VCaP (cell line): ENCODE measurements around the gene LPP.

Experiments used
- H3K27ac ChIP-seq: fragments of 450-650 bp; 2 replicates; pipeline ENCODE4 v1.5.1; 2017
- TF ChIP-seq, protein P1 (sequence below): fragments of 450-650 bp; conservative IDR thresholded peaks from 2 replicates; pipeline ENCODE4 v1.5.1; 2017; ENCODE audit warnings: mild to moderate bottlenecking, moderate library complexity

LPP gene

DNA sequence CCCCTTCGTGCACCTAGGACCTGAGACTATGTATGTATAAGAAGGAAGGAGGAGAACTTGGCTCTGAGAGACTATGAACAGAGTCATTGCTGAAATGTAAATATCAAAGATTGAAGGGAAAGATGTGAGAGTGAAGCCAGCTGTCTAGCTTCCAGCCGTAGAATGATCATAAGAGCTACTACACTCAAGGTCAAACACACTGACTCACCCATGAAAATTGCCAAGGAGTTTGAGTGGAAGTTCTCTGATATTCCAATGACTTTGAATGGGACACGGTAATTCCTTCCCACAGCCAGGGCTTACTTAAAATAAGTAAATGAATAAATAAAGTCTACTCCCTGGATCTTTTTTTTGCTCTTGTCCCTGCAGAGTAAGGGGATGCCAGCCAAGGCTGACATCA lies 618.9 kb downstream of the LPP start:
- no peak overlapping the region for H3K27ac ChIP-seq
- TF ChIP-seq, protein P1, sequence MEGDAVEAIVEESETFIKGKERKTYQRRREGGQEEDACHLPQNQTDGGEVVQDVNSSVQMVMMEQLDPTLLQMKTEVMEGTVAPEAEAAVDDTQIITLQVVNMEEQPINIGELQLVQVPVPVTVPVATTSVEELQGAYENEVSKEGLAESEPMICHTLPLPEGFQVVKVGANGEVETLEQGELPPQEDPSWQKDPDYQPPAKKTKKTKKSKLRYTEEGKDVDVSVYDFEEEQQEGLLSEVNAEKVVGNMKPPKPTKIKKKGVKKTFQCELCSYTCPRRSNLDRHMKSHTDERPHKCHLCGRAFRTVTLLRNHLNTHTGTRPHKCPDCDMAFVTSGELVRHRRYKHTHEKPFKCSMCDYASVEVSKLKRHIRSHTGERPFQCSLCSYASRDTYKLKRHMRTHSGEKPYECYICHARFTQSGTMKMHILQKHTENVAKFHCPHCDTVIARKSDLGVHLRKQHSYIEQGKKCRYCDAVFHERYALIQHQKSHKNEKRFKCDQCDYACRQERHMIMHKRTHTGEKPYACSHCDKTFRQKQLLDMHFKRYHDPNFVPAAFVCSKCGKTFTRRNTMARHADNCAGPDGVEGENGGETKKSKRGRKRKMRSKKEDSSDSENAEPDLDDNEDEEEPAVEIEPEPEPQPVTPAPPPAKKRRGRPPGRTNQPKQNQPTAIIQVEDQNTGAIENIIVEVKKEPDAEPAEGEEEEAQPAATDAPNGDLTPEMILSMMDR = no peak

DNA sequence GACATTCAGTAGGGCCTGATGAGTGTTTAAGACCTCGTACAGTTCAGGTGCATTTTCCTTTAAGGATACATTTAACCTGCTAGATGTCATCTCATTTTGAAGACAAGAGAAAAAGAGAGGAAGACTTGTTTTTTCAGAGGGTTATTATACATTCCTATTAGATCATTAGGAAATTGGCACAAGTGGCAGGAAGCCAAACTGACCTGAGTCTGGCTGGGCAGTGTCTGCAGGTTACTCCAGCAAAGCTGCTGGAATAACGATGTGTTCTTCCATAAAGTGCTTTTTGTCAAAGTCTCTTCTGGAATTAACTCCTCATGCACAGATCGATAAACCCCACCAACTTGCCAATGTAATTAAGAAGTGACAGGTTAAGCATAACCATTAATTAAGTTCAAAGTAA lies 621.5 kb downstream of the LPP start:
- TF ChIP-seq, protein P1 = no peak

DNA sequence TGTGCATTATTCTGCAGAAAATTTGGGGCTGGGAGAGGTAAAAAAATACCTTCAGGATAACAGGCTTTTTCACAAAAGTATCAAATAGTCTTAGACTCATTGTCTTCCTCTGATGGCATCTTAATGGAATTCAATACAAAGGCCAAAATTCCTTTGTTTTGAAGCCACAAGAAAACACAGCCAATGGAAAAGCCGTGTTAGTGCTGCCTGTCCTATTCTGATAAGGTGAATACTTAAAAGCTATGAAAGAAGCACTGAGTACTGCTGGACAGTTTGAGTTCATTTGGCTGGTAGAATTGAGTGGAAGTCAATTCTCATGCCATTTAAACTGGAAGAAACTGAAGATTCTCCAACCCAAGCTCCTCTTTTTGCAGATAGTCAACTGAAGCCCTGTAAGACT lies 622.5 kb downstream of the LPP start:
- H3K27ac ChIP-seq = no peak overlapping the region
- TF ChIP-seq, protein P1 = no peak

More for the DNA sequence above, 621.5 kb downstream of the LPP start:
- no peak overlapping the region for H3K27ac ChIP-seq

DNA sequence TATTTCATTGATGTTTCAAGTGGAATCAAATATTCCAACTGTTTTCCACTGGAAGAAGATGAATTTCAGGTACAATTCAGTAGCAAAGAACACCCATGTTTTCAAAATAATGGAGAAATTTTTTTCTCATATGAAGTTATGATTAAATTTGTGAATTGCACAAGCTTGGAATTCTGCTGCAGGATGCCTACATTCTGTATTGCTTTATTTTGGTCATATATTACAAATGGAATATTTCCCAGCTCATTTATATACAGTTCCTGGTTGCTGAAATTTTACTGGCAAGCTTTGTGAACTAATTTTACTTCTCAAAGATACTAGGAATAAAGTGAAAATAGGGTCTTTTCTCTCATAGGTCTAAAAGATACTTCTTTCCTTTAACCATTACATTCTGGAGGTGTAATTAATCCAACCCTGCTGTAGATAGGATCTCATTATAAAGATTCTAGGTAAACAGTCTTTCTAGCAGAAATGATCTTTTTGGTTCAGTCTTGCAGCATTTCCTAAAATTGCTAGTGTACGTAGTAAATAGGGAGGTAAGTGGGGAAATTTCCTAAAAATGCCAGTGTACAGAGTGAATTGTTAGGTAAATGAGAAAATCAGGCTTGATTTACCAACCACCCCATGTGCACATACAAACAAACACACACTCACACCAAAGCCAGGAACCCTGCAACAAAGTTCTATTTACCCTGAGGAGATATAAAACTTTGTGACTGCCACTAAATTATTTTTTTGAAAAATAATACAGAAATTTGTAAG lies 624.3 kb downstream of the LPP start:
- TF ChIP-seq, protein P1 = no peak
- H3K27ac ChIP-seq = no peak overlapping the region

DNA sequence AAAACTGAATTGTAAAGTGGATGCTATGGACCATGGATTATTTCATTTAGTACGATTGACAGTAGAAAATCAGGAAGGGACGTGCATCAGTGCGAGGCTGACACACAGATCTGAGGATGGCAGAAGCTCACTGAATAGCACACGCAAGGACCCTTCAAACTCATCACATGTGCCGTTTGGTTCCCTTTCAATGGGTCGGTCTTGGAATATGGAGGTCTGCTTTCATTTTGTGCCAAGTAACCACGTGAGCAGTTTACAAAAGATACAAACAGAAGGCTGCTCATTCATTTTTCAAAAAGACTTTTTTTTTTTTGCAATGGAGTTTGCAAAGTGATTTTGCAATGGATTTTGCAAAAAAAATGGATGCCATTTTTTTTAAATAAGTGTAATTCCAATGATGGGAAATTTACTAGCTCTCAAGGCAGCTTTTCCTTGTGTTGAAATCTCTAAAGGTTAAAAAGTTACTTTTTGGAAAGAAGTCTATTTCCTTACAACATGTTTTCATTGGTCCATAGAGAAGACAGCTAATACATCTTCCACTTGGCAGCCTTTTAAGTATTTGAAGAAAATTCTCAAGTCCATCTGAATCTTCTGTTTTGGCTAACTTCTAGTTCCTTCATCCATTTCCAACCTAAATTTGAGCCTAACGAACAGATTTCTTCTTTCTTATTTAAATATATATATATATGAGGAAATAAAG lies 625.5 kb downstream of the LPP start:
- TF ChIP-seq, protein P1 = no peak
- no peak overlapping the region for H3K27ac ChIP-seq

DNA sequence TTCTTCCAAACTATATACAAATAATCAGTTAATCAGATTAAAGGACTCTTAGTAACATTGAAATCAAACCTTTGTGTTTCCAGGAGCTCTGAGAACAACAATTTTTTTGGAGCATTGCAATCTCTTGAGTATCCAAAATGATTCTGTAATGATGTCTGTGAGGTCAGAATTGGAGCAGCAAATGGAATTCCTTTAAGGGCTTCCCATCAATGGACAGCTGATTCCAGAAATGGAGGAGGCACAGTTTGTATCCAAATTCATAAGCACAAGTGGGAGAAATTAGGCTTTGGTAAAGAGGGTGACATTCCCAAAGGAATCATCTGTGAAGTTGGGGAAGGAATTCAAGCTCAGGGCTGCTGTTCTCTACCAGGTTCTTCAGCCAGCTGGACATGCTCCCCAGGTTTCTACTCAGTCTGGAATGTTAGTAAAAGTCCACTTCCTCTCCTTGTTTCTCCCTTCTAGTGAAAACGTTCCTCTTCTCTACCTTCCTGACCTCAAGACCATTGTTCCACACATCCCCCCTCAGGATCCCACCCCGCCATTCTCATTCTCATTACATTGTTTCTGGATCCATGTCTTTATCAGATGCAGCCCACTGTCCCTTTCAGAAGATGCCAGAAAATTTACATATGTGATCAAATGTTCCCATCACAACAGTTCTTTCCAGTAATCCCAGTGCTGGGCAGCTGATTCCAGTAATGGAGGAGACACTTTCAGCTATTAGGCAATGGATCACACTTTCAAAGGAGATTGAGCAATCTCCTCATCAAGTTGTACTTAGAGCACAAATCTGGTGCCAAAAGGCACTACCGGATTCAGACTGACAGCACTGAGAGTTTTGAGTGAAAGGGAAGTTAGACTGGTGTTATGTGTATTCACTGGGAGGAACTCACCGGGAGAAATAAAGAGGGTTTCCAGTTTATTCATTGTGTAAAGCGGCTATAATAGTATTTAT lies 626.5 kb downstream of the LPP start:
- TF ChIP-seq, protein P1 = no peak
- H3K27ac ChIP-seq = no peak overlapping the region

DNA sequence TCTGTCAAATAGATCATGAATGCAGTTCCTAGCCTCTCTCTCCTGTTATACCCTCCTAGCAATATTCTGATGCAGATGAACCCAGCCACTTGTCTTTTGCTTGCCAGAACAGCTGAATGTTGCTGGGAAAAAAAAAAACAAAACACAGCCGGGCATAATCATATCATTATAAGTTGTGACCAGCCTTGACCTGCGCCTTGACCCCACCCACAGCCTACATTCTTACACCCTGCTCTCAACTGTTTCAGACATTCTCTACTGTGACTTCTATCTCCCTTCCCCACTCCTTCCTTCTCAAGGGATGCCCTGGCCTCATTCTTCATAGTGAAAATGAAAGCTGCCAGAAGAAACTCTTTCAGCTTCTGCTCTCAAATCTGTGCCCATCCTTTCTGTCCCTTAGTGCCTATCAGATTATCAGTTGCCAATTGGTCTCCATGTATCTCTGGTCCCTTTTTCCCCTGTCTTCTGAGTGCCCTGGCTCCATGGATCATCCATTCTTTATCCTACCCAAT lies 628.7 kb downstream of the LPP start:
- H3K27ac ChIP-seq = no peak overlapping the region
- TF ChIP-seq, protein P1 = no peak
